Motor neuron (in vitro differentiated cells): ENCODE measurements around the gene IMPA2. TPM values are rescaled to one million over a fixed set of nuclear protein-coding genes. Genes with fewer than 3 reads are reported as not detected.
A peak's percentile ranks its signal among the peaks of the same experiment; 100 is the strongest.
"Not testable (repeated sequence)": the region's sequence is repeated elsewhere in the genome, so short reads cannot be mapped to it uniquely, and the experiment has no call there.

Experiments
- ATAC-seq, 8 experiments: fragments of 200-7000 bp; cut with Tn5 transposase; replicated peaks in 6 of 8; 2 replicates each; pipeline ENCODE4 v1.8.0; 2021; ENCODE audit warnings: mild to moderate bottlenecking in 8 of 8, moderate library complexity in 8 of 8
- H3K27ac ChIP-seq, 2 donors: fragments of 250-450 bp; sonication (Bioruptor Pico); 2 replicates each; pipeline ENCODE4 v1.9.0; 2021; ENCODE audit warnings: antibody characterized with exemption in 2 of 2, mild to moderate bottlenecking in 2 of 2, moderate library complexity in 1 of 2
- H3K4me1 ChIP-seq, 2 donors: fragments of 250-450 bp; sonication (Bioruptor Pico); replicated peaks in 1 of 2; 2 replicates each; pipeline ENCODE4 v1.6.1; 2021; ENCODE audit warnings: antibody characterized with exemption in 2 of 2, mild to moderate bottlenecking in 2 of 2, moderate library complexity in 1 of 2
- H3K4me3 ChIP-seq, 5 donors: fragments of 250-450 bp; sonication (Bioruptor Pico); 2 replicates each; pipeline ENCODE4 v1.9.0; 2021; ENCODE audit warnings: antibody characterized with exemption in 5 of 5, mild to moderate bottlenecking in 5 of 5, moderate library complexity in 4 of 5
- WGBS, 10 experiments: fragments of 450-650 bp; shearing (Covaris generic); methylation state at CpG; one replicate each; pipeline ENCODE4 v1.0.0; 2022; 5-methylcytosine and 5-hydroxymethylcytosine counted together
- in situ Hi-C, 9 experiments: fragments of 400-800 bp; cut with MboI; loops; one replicate each; pipeline ENCODE4 v1.15.0; 2021; ENCODE audit warnings: low sequenced_read_pairs in 9 of 9, low pct_unique_long_range_greater_than_20kb in 2 of 9; ENCODE audit not compliant: unreplicated experiment in 9 of 9
- total RNA-seq, 8 experiments: library from RNA; unstranded; fragments of 300-600 nt; gene quantifications; 2 replicates each; pipeline versions ENCODE4 v1.2.3 to v1.2.4, GENCODE V29; 2022

Gene IMPA2
- total RNA-seq, 8 experiments from 2014 or later, result 4.1 to 54.1 (median 16.8) TPM

- WGBS, 10 experiments, result 84 to 100% (median 90%) methylated on average over 2 to 8 of the region's 8 CpGs; no CpG with 5 or more reads in 2 of the 10 experiments
- H3K4me1 ChIP-seq, ATAC-seq, H3K4me3 ChIP-seq, H3K27ac ChIP-seq, in situ Hi-C loops: not testable (repeated sequence)
Observed at GRCh38 chr18:11970836-11971226, 10.5 kb upstream of the IMPA2 start.

DNA sequence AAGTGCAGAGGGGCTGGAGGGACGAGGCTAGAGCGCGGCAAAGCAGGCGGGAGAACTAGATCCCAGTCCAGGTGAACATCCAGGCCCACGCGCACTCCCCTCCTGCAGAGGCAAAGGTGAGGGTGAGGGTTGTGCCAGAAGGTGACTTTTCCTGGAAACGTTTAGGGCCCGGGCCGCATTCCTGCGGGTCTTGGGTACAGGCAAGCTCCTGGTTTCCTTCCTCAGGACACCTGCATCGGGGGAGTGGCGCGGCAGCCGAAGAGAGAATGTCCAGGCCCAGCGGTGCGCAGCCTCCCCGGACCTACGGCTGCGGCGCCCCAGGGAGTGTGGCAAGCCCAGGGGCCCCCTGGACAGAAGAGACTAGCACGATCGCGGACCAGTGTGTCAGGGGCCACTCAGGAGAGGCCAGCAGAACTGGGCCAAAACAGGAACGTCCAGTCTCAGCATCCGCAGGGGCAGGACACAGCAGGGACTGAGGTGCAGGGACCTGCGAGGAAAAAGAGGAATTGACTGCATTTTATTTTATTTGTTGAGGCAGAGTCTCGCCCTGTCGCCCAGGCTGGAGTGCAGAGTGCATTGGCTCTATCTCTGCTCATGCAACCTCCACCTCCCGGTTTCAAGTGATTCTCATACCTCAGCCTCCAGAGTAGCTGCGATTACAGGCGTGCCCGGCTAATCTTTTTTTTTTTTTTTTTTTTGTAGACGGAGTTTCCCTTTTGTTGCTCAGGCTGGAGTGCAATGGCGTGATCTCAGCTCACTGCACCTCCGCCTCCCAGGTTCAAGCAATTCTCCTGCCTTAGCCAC lies 8.7 kb upstream of the IMPA2 start:
- WGBS, 10 experiments, result 70 to 99% (median 95%) methylated on average over 3 to 18 of the region's 35 CpGs; no CpG with 5 or more reads in 1 of the 10 experiments
- Histone ChIP-seq H3K4me1 (peaks cover 0 to 2% of the 10 kb centered on the region in 2 donors), H3K27ac (no peak overlapping the region), H3K4me3 (no peak overlapping the region)
- ATAC-seq, result no peak
- in situ Hi-C loops, result no loop called here

DNA sequence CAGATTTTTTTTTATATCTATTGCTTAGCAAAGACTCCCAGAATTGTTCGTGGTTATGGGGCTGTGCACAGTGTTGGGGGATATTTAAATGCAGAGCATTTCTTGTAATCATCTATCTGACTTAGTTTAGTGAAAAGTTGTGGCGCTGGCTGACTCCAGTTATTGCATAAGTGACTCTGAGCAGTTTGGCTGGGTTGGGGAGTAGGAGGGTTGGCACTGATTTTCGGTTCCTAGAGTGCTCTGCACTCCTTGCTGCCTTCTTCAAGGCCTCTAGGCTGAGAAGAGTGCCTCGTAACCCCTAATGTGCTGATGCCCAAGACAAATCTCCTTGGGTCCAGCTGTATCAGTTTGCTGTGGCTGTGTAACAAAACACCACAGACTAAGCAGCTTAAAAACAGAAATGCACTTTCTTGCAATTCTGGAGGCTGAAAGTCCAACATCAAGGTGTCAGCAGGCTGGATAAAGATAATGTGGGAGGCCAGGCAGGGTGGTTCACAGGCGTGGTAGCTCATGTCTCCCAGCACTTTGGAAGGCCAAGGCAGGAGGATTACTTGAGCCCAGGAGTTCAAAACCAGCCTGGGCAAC lies 6.5 kb upstream of the IMPA2 start:
- peaks cover 0 to 2% of the 10 kb centered on the region in 2 donors for H3K4me1 ChIP-seq
- 17 to 100% (median 85%) methylated on average over 1 to 5 of the region's 5 CpGs for WGBS, 10 experiments
- no peak for ATAC-seq
- H3K27ac ChIP-seq, result no peak overlapping the region
- H3K4me3 ChIP-seq, result no peak overlapping the region
- in situ Hi-C loops, result no loop called here

DNA sequence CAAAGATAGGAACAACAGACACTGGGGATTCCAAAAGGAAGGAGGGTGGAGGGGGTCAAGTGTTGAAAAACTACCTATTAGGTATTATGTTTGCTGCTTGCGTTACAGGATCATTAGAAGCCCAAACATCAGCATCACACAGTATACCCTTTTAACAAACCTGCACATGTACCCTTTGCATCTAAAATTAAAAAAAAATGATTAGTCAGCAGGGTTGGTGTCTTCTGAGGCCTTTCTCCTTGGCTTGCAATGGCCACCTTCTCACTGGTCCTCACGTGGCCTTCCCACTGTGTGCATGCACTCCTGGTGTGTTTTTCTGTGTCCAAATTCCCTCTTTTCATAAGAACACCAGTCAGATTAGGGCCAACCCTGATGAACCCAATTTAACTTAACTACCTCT lies 5.6 kb upstream of the IMPA2 start:
- peaks cover 0 to 2% of the 10 kb centered on the region in 2 donors for H3K4me1 ChIP-seq
- in situ Hi-C loops, result no loop called here
- H3K27ac ChIP-seq, result no peak overlapping the region
- 17 to 100% (median 86%) methylated on average over 1 to 2 of the region's 2 CpGs; no CpG with 5 or more reads in 2 of the 10 experiments for WGBS, 10 experiments
- ATAC-seq, result no peak
- H3K4me3 ChIP-seq, result no peak overlapping the region

- Histone ChIP-seq H3K27ac (no peak overlapping the region), H3K4me1 (peaks cover 0 to 2% of the 10 kb centered on the region in 2 donors), H3K4me3 (no peak overlapping the region)
- 57 to 100% (median 92%) methylated on average over 1 to 8 of the region's 13 CpGs; no CpG with 5 or more reads in 2 of the 10 experiments for WGBS, 10 experiments
- ATAC-seq, result peak in 3 of 8 experiments; percentile 15 to 53 (median 42)
- in situ Hi-C loops, result no loop called here
Observed at GRCh38 chr18:11976315-11977152, 4.8 kb upstream of the IMPA2 start.

- H3K4me1 ChIP-seq, result peaks cover 0 to 2% of the 10 kb centered on the region in 2 donors
- no peak for ATAC-seq
- 0% methylated on average over 1 of the region's 3 CpGs; no CpG with 5 or more reads in 8 of the 10 experiments for WGBS, 10 experiments
- no peak overlapping the region for H3K27ac ChIP-seq
- no peak overlapping the region for H3K4me3 ChIP-seq
- in situ Hi-C loops, result no loop called here
Observed at GRCh38 chr18:11977153-11977466, 4.2 kb upstream of the IMPA2 start.

DNA sequence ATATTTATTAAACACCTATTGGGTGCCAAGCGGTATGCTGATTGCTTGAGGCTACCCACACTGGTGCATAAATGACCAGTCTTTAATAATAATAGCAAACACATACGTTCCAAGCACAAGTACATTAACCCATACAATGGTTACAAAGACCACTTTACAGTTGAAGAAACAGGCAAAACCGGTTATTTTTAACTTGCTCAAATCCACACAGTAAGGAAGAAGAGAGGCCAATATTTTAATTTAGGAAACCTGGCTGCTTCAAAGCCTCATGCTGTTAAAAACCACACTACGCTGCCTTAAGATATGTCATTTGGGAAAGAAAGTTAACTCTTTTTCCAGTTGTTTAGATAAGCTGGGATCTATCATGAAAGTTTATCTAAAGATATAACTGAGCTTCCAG lies 2.4 kb upstream of the IMPA2 start:
- Histone ChIP-seq H3K4me1 (peaks cover 8 to 11% of the 10 kb centered on the region in 2 donors), H3K4me3 (no peak overlapping the region), H3K27ac (no peak overlapping the region)
- 83 to 100% (median 95%) methylated on average over 1 to 4 of the region's 4 CpGs; no CpG with 5 or more reads in 3 of the 10 experiments for WGBS, 10 experiments
- no peak for ATAC-seq
- in situ Hi-C loops, result no loop called here

- in situ Hi-C loops, result no loop called here
- ATAC-seq, result no peak
- 0 to 60% (median 13%) methylated on average over 1 to 11 of the region's 11 CpGs for WGBS, 10 experiments
Observed at GRCh38 chr18:11980163-11980493, 1.2 kb upstream of the IMPA2 start.

GRCh38 chr18:11980494-11981191 lies 664 bp upstream of the IMPA2 start:
- peak overlapping the region; percentile 53 to 85 (median 62) for H3K4me3 ChIP-seq
- in situ Hi-C loops, result no loop called here
- peak overlapping the region in 1 of 2 donors; percentile 62 for H3K27ac ChIP-seq
- H3K4me1 ChIP-seq, result peaks cover 10 to 13% of the 10 kb centered on the region in 2 donors
- ATAC-seq, result peak; percentile 75 to 91 (median 90)
- 0 to 1% (median 0%) methylated on average over 1 to 15 of the region's 76 CpGs; no CpG with 5 or more reads in 6 of the 10 experiments for WGBS, 10 experiments

More at GRCh38 chr18:11980163-11980493, 1.2 kb upstream of the IMPA2 start:
- H3K4me3 ChIP-seq, result peak overlapping the region; percentile 53 to 85 (median 62)
- peak overlapping the region in 1 of 2 donors; percentile 62 for H3K27ac ChIP-seq
- peaks cover 10 to 13% of the 10 kb centered on the region in 2 donors for H3K4me1 ChIP-seq

- Histone ChIP-seq H3K4me1 (peaks cover 13 to 17% of the 10 kb centered on the region in 2 donors), H3K4me3 (peak overlapping the region; percentile 53 to 85 (median 62)), H3K27ac (peak overlapping the region in 1 of 2 donors; percentile 33)
- ATAC-seq, result peak in 3 of 8 experiments; percentile 2 to 17 (median 4)
- WGBS, 10 experiments, result 0 to 20% (median 3%) methylated on average over 1 to 19 of the region's 71 CpGs; no CpG with 5 or more reads in 4 of the 10 experiments
- in situ Hi-C loops, result no loop called here
Observed at GRCh38 chr18:11981543-11982366, 448 bp downstream of the IMPA2 start.

DNA sequence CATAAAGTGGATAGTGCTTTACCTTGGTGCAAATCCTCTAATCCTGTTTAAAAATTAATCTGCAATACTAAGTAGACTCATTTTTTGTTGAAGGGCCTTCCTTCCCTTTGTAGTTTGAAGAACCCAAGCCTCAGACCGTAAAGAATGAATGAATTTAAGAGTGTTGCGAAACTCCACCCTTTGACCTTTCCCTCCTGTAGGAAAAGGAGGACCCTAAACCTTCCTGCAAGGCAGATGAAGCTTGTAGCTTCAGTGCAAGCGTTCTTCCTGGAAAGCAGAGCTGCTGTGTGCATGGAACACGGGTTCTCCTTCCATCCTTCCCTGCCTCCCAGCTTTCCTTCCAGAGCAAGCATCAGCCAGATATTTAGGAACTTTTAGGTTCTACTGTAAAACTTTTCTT lies 1.7 kb downstream of the IMPA2 start:
- WGBS, 10 experiments, result 0 to 100% (median 82%) methylated on average over 1 to 4 of the region's 4 CpGs; no CpG with 5 or more reads in 3 of the 10 experiments
- in situ Hi-C loops, result no loop called here
- ATAC-seq, result no peak
- Histone ChIP-seq H3K4me3 (no peak overlapping the region), H3K27ac (no peak overlapping the region), H3K4me1 (peaks cover 13 to 15% of the 10 kb centered on the region in 2 donors)

DNA sequence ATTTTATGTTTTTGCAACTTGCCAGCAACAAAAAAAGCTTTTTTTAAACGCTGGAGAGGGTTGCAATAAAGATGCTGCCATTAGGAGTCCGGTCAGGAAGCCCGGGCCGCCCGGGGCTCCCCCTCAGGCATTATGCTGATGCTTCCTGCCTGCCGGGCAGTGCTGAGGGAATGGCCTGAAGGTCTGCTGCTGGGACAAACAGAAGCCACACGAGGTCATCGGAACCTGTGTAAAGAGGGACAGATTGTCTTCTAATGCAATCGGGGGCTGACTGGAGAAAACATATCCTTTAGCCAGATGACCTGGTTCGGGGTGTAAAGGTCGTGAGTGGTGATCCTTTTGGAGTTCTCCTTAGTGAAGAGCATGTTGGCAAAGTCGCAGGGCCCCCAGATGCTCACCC lies 2.3 kb downstream of the IMPA2 start:
- H3K4me3 ChIP-seq, result no peak overlapping the region
- WGBS, 10 experiments, result 10 to 87% (median 39%) methylated on average over 1 to 10 of the region's 12 CpGs
- ATAC-seq, result no peak

More for the DNA sequence above, 2.3 kb downstream of the IMPA2 start:
- Histone ChIP-seq H3K4me1 (peaks cover 13 to 15% of the 10 kb centered on the region in 2 donors), H3K27ac (no peak overlapping the region)
- in situ Hi-C loops, result no loop called here
